Activated naive CD8-positive, alpha-beta T cell treated with anti-CD3 and anti-CD28 coated beads, Interleukin-2, amount 10 ng/mL, durations not matched to agents 7 days and 5 days (primary cell): ENCODE data around the gene GPSM1. TPM values are rescaled to one million over a fixed set of nuclear protein-coding genes. Genes with fewer than 3 reads are reported as not detected.
A peak's percentile ranks its signal among the peaks of the same experiment; 100 is the strongest.

Experiments used
- ATAC-seq: fragments of 150-1000 bp; cut with Tn5 transposase; one replicate; pipeline ENCODE4 v1.10.0; 2021; ENCODE audit warnings: low read depth, moderate library complexity
- POLR2A ChIA-PET: fragments of 350-600 bp; sonication (Branson Sonifier 250); formaldehyde crosslinking; loops from one replicate; lab custom pipeline; 2021; ENCODE audit warnings: antibody characterized with exemption; lab: Charles Lee
- DNase-seq: peaks from one replicate; pipeline ENCODE4 v3.0.0; 2021
- H3K27ac Mint-ChIP-seq: one replicate; pipeline ENCODE4 v1.8.0; 2022; ENCODE audit warnings: mild to moderate bottlenecking, mixed read lengths
- H3K27me3 Mint-ChIP-seq: one replicate; pipeline ENCODE4 v1.8.0; 2022; ENCODE audit warnings: mild to moderate bottlenecking, moderate library complexity, mixed read lengths
- H3K36me3 Mint-ChIP-seq: one replicate; pipeline ENCODE4 v1.8.0; 2021; ENCODE audit warnings: mild to moderate bottlenecking, mixed read lengths
- H3K4me1 Mint-ChIP-seq: one replicate; pipeline ENCODE4 v1.8.0; 2021; ENCODE audit warnings: mixed read lengths
- H3K4me3 Mint-ChIP-seq: one replicate; pipeline ENCODE4 v1.8.0; 2022; ENCODE audit warnings: mild to moderate bottlenecking, moderate library complexity, mixed read lengths
- H3K9me3 Mint-ChIP-seq: one replicate; pipeline ENCODE4 v1.8.0; 2021; ENCODE audit warnings: mixed read lengths
- total RNA-seq, 2 experiments: library from RNA; stranded (reverse); gene quantifications; one replicate each; pipeline ENCODE4 v1.2.3, GENCODE V29; 2021

Gene GPSM1
- total RNA-seq, 2 experiments from 2014 or later, result 5.0 to 6.0 TPM

DNA sequence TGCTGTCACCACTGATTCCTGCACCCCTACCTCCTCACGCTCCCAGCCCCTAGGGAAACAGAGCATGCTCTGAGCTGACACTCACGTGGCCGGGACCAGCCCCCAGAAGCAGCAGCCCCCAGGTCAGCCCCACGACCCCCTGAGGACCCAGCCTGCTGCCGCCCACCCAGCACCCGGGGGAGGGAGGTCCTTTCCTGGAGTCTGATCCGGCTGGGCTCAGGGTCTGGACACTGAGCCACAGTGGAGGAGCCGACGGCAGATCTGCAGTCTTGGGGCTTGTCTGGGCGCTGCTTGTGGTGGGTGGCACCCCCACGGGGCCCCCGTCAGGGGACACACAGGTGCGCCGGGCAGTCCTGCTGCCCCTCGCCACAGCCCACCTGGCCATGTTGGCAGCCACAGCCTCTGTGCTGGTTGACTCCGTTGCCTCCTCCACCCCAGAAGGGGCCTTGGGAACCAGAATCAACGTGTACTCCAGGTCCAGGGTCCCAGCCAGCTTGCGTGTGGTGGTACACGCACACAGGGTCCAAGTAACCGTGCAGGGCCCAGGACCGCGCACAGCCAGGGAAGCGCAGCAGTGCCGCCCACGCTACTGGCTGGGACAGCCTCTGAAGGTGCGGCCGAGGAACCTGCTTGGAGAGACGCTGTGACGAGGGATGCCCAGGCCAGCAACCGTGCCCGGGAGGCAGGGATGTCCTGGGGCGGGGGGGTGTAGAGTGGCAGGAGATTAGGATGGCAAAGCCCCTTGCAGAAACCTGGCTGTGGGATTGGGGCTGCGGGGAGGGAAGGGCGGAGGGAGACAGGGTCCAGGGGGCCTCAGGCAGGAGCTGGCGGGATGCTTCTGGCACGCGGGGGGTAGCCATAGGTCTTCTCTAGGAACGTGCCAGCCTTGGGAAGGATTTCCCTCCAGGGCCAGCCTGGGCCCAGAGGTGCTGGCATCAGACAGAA lies 32.7 kb downstream of the GPSM1 start:
- Mint-ChIP-seq H3K4me3 (no peak overlapping the region), H3K27me3 (no peaks in the 10 kb centered on the region), H3K27ac (no peak overlapping the region), H3K9me3 (no peaks in the 10 kb centered on the region), H3K36me3 (no peaks in the 10 kb centered on the region), H3K4me1 (peaks cover 2% of the 10 kb centered on the region)
- no peak for ATAC-seq
- no peak for DNase-seq
- POLR2A ChIA-PET, result no interaction called here

DNA sequence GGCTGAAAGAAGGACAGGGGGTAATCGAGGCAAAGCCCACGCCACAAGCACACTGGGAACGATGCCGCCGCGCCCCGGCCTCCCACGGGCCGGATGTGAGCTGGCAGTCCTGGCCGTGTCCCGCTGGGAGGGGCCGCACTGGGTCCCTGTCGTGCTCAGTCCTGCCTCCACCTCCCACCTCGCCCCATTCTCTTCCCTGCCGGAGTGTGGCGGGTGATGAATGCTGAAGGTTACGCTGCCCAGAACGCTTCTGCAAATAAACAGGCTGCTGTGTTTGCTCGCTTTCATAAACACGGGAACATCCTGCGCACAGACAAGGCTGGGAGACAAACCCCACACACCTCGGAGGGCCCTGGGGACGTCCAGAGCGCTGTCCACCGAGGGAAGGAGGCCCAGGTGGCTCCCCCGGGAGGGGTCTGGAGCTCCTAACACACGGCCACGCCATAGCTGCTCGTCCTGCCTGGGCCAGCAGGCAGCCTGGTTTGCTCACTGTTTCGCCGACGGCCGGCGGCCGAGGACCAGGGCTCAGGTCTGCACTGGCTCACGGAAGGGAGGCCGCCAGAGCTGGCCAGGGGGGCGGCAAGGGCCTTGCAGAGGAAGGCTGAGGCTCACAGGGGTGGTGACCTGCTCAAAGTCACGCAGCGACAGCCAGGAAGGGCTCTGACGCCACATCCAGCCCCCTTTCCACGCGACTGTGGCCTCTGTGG lies 33.9 kb downstream of the GPSM1 start:
- no peaks in the 10 kb centered on the region for H3K9me3 Mint-ChIP-seq
- H3K4me1 Mint-ChIP-seq, result peaks cover 2% of the 10 kb centered on the region
- no peak overlapping the region for H3K4me3 Mint-ChIP-seq
- no peaks in the 10 kb centered on the region for H3K36me3 Mint-ChIP-seq
- no peak for DNase-seq
- H3K27ac Mint-ChIP-seq, result no peak overlapping the region
- H3K27me3 Mint-ChIP-seq, result no peaks in the 10 kb centered on the region
- POLR2A ChIA-PET, result no interaction called here
- no peak for ATAC-seq

DNA sequence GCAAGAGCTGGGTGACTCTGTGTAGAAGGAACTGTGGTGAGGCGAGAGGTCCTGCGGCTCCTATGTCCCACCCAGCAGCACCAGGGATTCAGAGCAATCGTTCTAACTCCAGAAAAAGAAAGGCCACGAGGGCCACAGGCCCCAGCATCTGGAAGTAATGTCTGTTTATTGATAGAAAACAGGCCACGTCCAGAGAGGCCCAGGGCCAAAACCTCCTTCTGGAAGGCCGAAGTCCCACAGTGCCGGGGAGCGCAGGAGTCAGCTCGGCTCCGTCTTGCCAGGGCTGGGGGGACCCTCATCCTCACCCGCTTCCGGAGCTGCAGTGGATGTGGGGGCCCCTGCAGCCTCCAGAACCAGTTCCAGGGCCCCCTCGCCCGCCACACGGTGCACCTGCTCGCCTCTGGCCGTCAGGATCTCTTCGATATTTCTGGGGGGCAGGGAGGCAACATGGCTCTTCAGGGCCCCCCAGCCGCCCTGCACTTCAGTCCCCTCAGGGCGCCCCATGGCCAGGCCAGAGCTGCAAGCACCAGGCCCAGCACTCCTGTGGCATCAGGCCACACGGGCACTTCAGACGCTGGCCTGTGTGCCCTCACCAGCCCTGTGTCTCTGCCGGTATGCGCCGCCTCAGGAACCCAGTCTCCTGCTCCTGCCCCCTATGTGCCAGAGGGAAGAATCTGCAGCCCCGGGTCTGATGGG lies 34.6 kb downstream of the GPSM1 start:
- Mint-ChIP-seq H3K9me3 (no peaks in the 10 kb centered on the region), H3K4me3 (no peak overlapping the region), H3K27ac (no peak overlapping the region), H3K4me1 (peaks cover 2% of the 10 kb centered on the region), H3K27me3 (no peaks in the 10 kb centered on the region), H3K36me3 (no peaks in the 10 kb centered on the region)
- POLR2A ChIA-PET, result interaction anchor here (1.8 to 2.0 kb wide), 2 partner anchors 8 to 42 kb away, joined by 5 to 15 read pairs; no protein-coding TSS in a partner anchor
- ATAC-seq, result no peak
- no peak for DNase-seq

DNA sequence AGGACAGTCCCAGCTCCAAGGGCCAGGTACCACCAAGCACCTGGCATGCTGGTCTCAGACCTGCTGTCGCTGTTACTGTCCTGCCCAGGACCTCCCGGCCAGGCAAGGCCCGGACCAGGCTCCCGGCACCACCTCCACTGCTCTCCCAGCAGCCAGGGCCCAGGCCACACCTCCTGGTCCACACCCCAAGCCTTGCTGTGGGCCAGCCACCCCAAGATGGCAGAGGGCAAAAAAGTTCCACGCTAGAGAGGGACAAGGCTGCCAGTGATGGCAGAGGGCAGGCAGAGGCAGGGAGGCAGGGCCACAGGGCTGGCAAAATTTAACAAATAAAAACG lies 35.1 kb downstream of the GPSM1 start:
- no peaks in the 10 kb centered on the region for H3K27me3 Mint-ChIP-seq
- ATAC-seq (no peak), DNase-seq (no peak)
- H3K9me3 Mint-ChIP-seq, result no peaks in the 10 kb centered on the region
- H3K4me1 Mint-ChIP-seq, result peaks cover 2% of the 10 kb centered on the region
- no peak overlapping the region for H3K27ac Mint-ChIP-seq
- POLR2A ChIA-PET, result interaction anchor here (0.6 to 2.0 kb wide), 17 partner anchors 8 to 1906 kb away, joined by 3 to 15 read pairs (median 4); partner anchors contain the start of genes ENTR1, PMPCA and SNAPC4
- no peaks in the 10 kb centered on the region for H3K36me3 Mint-ChIP-seq
- H3K4me3 Mint-ChIP-seq, result no peak overlapping the region

DNA sequence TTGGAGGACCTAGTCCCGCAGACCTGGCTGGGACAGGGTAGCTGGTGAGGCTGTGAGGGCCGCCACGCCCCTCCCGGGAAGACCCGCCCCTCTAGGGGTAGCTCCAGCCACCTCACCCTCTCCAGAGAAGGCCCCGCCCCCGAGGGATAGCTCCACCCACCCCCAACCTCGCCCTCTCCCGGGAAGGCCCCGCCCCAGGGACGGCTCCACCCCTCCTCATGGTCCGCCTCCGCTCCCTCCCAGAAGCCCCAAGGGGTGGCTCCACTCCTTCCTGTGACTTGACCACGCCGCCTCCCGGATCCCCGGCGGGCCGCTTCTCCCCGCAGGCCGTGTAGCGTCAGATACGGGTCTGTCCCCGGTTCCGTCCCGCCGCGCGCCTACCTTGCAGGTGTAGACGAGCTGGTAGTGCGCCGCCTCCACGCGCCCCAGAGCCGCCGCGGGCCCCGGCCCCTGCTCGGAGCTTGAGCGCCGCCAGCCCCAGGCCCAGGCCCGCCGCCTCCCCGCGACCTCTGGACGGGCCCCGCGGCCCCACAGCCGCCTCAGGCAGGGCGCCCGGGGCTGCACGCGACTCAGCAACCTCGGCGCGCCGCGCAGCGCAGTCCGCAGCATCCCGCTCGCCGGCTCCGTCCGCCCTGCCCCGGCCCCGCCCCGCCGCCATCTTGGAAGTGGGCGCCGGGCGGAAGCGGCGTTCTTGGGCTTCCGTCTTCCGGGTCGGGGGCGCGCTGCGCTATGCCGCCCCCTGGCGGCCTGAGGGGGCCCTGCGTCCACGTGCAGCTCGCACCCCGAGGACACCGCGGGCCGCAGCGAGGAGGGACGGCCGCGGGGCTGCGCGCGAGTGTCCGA lies 36.0 kb downstream of the GPSM1 start, which contains the start of gene DNLZ:
TSS of gene DNLZ (minus strand) at position 639 of the 843 bp plus-strand sequence. CDS start at position 609, 30 bp downstream.
- POLR2A ChIA-PET, result interaction anchor here (0.6 to 2.0 kb wide), 22 partner anchors 9 to 1907 kb away, joined by 3 to 15 read pairs (median 4); partner anchors contain the start of genes ENTR1, PMPCA and SNAPC4
- peak; percentile 85 for ATAC-seq
- peaks cover 2% of the 10 kb centered on the region for H3K4me1 Mint-ChIP-seq
- H3K9me3 Mint-ChIP-seq, result no peaks in the 10 kb centered on the region
- H3K27me3 Mint-ChIP-seq, result no peaks in the 10 kb centered on the region
- H3K27ac Mint-ChIP-seq, result peak within 1 kb of the TSS; percentile 90
- no peaks in the 10 kb centered on the region for H3K36me3 Mint-ChIP-seq
- peak; percentile 96 for DNase-seq
- H3K4me3 Mint-ChIP-seq, result peak within 1 kb of the TSS; percentile 83

DNA sequence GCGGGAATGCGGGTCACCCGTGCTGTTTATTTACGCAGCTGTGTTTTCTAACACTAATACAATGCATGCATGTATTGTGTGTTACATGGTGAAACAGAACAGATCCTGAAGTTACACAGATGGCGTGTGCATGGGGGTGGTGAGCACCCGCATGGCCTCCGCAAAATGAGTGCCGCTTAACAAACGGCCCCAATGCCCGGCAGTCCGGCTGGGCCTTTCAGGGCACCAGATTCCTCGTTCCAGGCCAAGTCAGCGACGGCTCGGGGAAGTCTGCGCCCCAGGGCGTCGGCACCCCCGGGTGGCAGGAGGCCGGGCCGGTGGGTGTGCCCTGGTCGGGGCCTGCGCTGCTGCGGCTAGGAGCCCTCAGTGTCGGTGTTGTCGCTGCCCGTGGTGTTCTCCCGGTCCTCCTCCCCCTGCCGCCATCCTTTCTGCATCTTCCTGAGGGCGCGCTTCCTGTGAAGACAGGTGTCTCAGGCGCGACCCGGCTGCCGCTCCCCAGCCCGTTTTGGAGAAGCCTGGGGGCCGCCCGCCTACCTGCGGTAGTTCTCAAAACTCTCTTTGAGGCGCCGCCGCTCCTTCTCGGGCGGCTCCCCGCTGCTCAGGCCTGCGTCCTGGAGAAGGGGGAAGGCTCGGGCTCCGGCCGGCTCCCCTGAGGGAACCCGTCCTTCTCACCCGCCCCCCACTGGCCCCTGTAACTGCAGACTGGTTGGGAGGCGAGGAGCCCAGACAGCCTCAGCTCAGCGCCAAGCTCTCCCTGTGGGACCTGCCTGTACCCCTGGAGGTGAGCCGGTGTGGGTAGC lies 36.8 kb downstream of the GPSM1 start:
- peaks cover 2% of the 10 kb centered on the region for H3K4me1 Mint-ChIP-seq
- POLR2A ChIA-PET, result interaction anchor here (0.6 to 2.0 kb wide), 13 partner anchors 10 to 255 kb away, joined by 3 to 15 read pairs (median 4); partner anchors contain the start of gene SNAPC4
- no peaks in the 10 kb centered on the region for H3K27me3 Mint-ChIP-seq
- no peaks in the 10 kb centered on the region for H3K36me3 Mint-ChIP-seq
- no peak overlapping the region for H3K4me3 Mint-ChIP-seq
- DNase-seq (no peak), ATAC-seq (peak; percentile 0)
- no peaks in the 10 kb centered on the region for H3K9me3 Mint-ChIP-seq
- no peak overlapping the region for H3K27ac Mint-ChIP-seq

DNA sequence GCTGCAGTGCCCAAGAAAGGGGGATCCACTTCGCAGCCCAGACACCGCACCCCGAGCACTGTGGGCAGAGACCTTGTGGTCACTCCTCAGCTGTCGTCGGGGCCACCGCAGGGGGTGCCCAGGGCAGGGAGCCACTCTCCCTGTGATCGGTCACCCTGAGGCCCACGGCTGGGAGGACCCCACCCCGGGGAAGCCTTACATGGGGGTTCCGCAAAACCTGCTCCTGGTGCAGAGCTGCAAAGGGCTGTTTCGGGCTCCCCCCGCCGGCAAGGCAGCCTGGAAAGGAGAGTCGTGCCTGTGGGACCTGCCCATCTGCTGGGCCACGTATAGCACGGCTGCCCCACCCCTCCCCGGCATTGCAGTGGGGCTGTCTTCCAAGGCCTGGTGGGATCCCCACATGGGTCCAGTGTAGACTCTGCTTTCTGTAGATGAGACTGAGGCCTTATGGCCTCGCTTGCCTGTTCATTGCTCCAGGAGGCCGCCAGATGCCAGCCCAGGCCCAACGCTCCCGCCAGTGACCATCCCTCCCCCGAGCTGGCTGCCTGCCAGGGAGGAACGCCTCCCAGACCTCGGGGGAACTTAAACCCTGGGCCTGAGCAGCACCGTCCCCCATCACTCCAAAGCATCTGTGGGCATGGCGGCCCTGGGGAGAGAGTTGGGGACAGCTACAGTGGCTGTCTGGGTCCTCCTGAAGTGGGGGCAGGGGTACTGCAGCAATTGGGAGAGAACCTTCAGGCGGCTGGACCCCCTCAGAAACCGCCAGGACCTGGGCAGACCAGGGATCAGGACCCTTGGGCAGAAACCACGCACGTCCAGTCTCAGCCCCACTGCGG lies 37.8 kb downstream of the GPSM1 start:
- Mint-ChIP-seq H3K27ac (no peak overlapping the region), H3K4me3 (no peak overlapping the region), H3K4me1 (peaks cover 2% of the 10 kb centered on the region), H3K36me3 (no peaks in the 10 kb centered on the region), H3K27me3 (no peaks in the 10 kb centered on the region), H3K9me3 (no peaks in the 10 kb centered on the region)
- POLR2A ChIA-PET, result interaction anchor here (0.6 to 0.7 kb wide), 2 partner anchors 20 to 42 kb away, joined by 3 to 7 read pairs; no protein-coding TSS in a partner anchor
- DNase-seq (no peak), ATAC-seq (no peak)

DNA sequence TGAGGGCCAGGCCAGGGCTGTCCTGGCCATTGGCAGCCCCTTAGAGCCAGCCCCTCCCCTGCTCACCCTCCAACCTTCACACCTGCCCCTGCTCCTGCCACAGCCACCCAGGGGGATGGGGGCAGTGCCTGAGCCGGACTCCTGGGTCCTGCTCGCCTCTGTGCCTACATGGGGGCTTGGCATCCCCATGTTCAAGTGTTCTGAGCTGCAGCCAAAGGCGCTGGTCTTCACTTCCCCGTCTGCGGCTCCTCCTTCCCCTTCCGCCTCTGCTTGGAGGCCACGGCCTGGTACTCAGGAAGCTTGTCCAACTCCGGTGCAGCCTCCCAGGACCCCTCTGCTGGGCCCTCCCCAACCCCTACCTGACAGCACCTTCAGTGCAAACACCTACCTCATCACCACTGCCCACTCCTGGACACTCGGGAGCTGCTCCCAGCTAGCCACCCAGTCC lies 38.5 kb downstream of the GPSM1 start:
- ATAC-seq (no peak), DNase-seq (no peak)
- POLR2A ChIA-PET, result interaction anchor here (0.6 to 1.2 kb wide), 2 partner anchors 20 to 42 kb away, joined by 3 to 7 read pairs; no protein-coding TSS in a partner anchor
- Mint-ChIP-seq H3K4me1 (peaks cover 2% of the 10 kb centered on the region), H3K27ac (no peak overlapping the region), H3K9me3 (no peaks in the 10 kb centered on the region), H3K4me3 (no peak overlapping the region), H3K36me3 (no peaks in the 10 kb centered on the region), H3K27me3 (no peaks in the 10 kb centered on the region)

DNA sequence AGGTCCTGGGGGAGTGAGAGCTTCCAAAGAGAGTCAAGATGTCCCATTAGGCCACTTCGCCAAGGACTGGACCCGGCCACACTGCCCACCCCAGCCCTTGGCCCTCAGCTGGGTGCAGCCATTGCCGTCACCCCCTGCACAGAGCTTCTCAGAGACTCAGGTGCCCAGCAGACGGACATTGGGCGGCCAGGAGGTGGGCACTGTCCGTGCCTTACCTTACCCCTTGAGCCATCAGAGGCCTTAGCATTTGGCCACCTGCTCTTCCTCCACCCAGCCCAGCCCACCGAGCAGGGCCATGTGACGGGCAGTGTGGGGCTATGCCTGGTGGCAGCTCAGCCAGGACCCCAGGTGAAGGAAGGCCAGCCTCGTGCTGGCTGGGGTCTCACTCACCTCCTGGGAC lies 39.5 kb downstream of the GPSM1 start:
- H3K4me1 Mint-ChIP-seq, result peaks cover 2% of the 10 kb centered on the region
- no peaks in the 10 kb centered on the region for H3K27me3 Mint-ChIP-seq
- H3K27ac Mint-ChIP-seq, result no peak overlapping the region
- POLR2A ChIA-PET, result interaction anchor here (0.8 to 1.2 kb wide), 2 partner anchors 19 to 34 kb away, joined by 3 read pairs; no protein-coding TSS in a partner anchor
- DNase-seq, result no peak
- H3K4me3 Mint-ChIP-seq, result no peak overlapping the region
- H3K9me3 Mint-ChIP-seq, result no peaks in the 10 kb centered on the region
- no peaks in the 10 kb centered on the region for H3K36me3 Mint-ChIP-seq
- no peak for ATAC-seq

DNA sequence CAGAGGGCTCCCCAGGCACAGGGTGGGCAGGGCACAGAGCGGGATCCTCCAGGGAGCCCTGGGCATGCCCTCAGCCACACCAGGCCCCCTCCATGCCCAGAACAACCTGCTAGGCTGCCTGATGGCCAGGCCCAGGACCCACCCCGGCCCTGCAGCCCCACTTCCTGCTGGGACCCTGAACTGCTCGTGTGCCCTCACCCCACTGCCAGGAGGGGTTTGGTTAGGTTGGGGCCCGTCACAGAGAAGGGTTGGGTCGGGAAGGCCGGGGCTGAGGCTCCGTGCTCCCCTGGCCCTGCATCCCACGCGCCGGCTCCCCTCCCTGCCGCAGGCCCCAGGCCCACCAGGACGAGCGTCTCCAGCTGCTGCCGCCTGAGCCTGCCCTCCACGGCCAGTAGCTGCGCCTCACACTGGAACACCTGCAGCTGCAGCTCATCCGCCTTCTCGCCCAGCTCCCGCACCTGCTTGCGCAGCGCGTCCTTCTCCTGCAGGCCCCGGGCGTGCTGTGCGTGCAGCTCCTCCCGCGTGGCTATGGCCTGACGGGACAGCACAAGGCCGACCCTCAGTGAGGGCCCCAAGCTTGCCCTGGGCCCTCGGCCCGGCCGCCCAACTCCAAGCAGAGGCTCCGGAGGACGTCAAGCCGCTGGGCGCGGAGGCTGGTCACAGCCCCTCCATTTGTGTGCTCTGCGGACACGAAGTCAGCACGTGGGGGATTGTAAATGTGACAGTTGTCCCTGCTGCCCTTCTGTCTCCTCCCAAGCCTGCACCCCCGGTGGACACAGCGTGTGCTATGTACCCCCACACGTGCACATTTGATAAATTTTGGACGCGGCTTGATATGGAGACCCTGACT lies 40.2 kb downstream of the GPSM1 start:
- Mint-ChIP-seq H3K27ac (no peak overlapping the region), H3K36me3 (no peaks in the 10 kb centered on the region), H3K27me3 (no peaks in the 10 kb centered on the region), H3K4me1 (peaks cover 2% of the 10 kb centered on the region), H3K9me3 (no peaks in the 10 kb centered on the region), H3K4me3 (no peak overlapping the region)
- ATAC-seq, result no peak
- no peak for DNase-seq
- POLR2A ChIA-PET, result interaction anchor here (0.8 kb wide), 1 partner anchor 33 kb away, joined by 3 read pairs; no protein-coding TSS in a partner anchor
